Activated naive CD4-positive, alpha-beta T cell treated with anti-CD3 and anti-CD28 coated beads for 36 hours (primary cell): ENCODE measurements around the gene WWP2. TPM values are rescaled to one million over a fixed set of nuclear protein-coding genes. Genes with fewer than 3 reads are reported as not detected.
"Not testable (repeated sequence)": the region's sequence is repeated elsewhere in the genome, so short reads cannot be mapped to it uniquely, and the experiment has no call there.

Source experiments
- CTCF ChIA-PET: fragments of 350-600 bp; sonication (Branson Sonifier 250); formaldehyde crosslinking; loops from one replicate; lab custom pipeline; 2021; ENCODE audit warnings: antibody characterized with exemption; lab: Charles Lee
- DNase-seq: peaks from one replicate; pipeline ENCODE4 v3.0.0-alpha.2; 2020
- H3K27ac Mint-ChIP-seq: one replicate; pipeline ENCODE4 v1.8.0; 2021; ENCODE audit warnings: mild to moderate bottlenecking, mixed read lengths
- H3K27me3 Mint-ChIP-seq: one replicate; pipeline ENCODE4 v1.8.0; 2021; ENCODE audit warnings: low read depth, mixed read lengths
- H3K36me3 Mint-ChIP-seq: one replicate; pipeline ENCODE4 v1.8.0; 2021; ENCODE audit warnings: low read depth, mixed read lengths
- H3K4me1 Mint-ChIP-seq: one replicate; pipeline ENCODE4 v1.8.0; 2021; ENCODE audit warnings: low read depth, mixed read lengths
- H3K4me3 Mint-ChIP-seq: one replicate; pipeline ENCODE4 v1.8.0; 2021; ENCODE audit warnings: mild to moderate bottlenecking, moderate library complexity, mixed read lengths
- H3K9me3 Mint-ChIP-seq: one replicate; pipeline ENCODE4 v1.8.0; 2021; ENCODE audit warnings: mixed read lengths
- intact Hi-C: fragments of 100-400 bp; cut with micrococcal nuclease; formaldehyde crosslinking; loops from one replicate; pipeline ENCODE4 v1.15.1; 2023
- total RNA-seq, 2 experiments: library from RNA; stranded (reverse); gene quantifications; one replicate each; pipeline ENCODE4 v1.2.3, GENCODE V29; 2021

WWP2 gene
- total RNA-seq, 2 experiments from 2014 or later = 27.7 to 32.3 TPM

DNA sequence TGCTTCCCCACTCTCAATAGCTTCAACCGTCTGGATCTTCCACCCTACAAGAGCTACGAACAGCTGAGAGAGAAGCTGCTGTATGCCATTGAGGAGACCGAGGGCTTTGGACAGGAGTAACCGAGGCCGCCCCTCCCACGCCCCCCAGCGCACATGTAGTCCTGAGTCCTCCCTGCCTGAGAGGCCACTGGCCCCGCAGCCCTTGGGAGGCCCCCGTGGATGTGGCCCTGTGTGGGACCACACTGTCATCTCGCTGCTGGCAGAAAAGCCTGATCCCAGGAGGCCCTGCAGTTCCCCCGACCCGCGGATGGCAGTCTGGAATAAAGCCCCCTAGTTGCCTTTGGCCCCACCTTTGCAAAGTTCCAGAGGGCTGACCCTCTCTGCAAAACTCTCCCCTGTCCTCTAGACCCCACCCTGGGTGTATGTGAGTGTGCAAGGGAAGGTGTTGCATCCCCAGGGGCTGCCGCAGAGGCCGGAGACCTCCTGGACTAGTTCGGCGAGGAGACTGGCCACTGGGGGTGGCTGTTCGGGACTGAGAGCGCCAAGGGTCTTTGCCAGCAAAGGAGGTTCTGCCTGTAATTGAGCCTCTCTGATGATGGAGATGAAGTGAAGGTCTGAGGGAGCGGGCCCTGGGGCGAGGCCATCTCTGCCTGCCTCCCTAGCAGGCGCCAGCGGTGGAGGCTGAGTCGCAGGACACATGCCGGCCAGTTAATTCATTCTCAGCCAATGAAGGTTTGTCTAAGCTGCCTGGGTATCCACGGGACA is 177.9 kb downstream of the WWP2 start:
- no peak overlapping the region for H3K4me3 Mint-ChIP-seq
- intact Hi-C loops = no loop called here
- peaks cover 7% of the 10 kb centered on the region for H3K36me3 Mint-ChIP-seq
- no peak overlapping the region for H3K27ac Mint-ChIP-seq
- no peaks in the 10 kb centered on the region for H3K27me3 Mint-ChIP-seq
- H3K4me1 Mint-ChIP-seq = no peaks in the 10 kb centered on the region
- no peak for DNase-seq
- H3K9me3 Mint-ChIP-seq = no peaks in the 10 kb centered on the region
- CTCF ChIA-PET = interaction anchor here (3.7 kb wide), 1 partner anchor 10 kb away, joined by 22 read pairs; no protein-coding TSS in a partner anchor

DNA sequence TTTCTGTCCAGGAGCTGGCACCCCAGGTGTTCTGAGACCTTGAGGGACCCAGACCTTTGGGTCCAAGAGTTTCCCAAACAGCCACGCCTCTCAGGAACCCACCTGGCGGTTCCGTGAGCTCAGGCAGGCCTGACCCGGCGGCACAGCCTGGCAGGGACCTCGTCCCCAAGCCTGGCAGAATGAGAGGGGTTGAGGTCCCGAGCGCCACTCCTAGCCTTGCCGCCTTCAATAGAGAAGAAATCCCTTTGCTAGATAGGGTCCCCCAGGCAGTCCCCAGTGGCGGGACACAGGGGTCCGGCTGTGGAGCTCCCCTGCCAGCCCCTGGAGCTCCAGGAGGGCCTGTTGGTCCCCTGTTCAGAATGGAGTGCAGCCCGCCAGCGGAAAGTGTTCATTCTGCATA is 178.5 kb downstream of the WWP2 start:
- CTCF ChIA-PET = interaction anchor here (1.2 to 3.7 kb wide), 2 partner anchors 11 to 144 kb away, joined by 3 to 22 read pairs; no protein-coding TSS in a partner anchor
- Mint-ChIP-seq H3K4me1 (no peaks in the 10 kb centered on the region), H3K27me3 (no peaks in the 10 kb centered on the region), H3K36me3 (peaks cover 7% of the 10 kb centered on the region), H3K9me3 (no peaks in the 10 kb centered on the region), H3K4me3 (no peak overlapping the region), H3K27ac (no peak overlapping the region)
- no peak for DNase-seq
- intact Hi-C loops = no loop called here

DNA sequence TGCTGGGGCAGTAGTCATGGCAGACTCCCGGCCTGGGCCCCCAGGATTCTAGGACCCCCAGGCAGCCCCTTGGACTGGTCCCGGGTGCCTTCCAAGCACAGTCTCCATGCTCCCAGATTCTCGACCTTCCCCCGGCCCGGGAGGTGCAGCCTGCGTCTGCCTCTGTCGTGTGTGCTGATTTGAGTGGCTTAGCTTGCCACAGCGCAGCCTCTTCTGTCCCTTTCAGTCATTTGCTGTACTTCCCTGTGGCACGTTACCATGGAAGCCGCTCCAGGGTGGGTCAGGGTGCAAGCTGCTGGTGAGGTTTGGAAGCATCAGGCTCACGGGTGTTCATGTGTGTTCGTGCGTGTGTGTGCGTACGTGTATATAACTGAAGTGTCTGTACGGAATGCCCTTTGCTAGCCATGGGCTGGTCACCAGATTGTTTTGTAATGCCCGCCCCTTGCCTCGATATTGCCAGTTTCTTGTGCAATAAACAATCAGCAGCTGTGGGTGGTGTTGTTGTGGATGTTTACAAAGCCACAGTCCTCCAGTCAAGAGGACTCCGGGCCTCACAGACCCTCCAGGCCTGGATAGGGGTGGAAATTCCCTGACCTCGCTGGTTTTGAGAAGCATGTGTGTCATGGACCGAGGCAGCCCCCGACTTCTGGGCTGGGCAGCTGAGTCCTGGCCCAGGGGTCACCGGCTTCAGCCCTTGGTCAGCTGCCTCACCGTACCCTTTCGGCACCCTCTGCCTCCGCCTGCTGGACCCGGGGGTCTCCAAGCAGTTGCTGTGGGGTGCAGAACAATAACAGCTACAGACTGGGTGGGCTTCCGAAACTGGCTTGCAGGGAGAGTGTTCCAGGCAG is 179.3 kb downstream of the WWP2 start:
- Mint-ChIP-seq H3K27me3 (no peaks in the 10 kb centered on the region), H3K27ac (no peak overlapping the region), H3K9me3 (no peaks in the 10 kb centered on the region), H3K4me1 (no peaks in the 10 kb centered on the region), H3K36me3 (peaks cover 3% of the 10 kb centered on the region), H3K4me3 (no peak overlapping the region)
- intact Hi-C loops = no loop called here
- CTCF ChIA-PET = interaction anchor here (1.2 to 3.7 kb wide), 2 partner anchors 11 to 144 kb away, joined by 3 to 22 read pairs; no protein-coding TSS in a partner anchor
- no peak for DNase-seq

DNA sequence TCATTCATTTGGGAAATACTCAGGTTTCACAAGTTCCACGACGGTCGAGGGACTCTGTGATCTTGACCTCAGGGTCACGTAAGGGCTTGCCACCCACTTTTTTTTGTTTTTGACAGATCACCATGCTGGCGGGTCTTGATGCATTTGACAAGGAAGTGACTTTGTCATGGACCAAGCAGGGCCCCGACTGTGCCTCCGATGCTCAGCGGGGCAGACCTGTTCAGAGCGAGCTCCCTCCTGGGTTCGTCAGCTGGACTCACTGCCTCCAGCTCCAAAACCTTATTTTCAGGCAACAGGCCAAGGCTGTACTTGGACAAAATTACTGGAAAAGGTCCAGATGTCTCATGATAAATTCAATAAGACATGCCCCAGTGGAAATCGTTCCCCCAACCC is 180.0 kb downstream of the WWP2 start:
- peaks cover 3% of the 10 kb centered on the region for H3K36me3 Mint-ChIP-seq
- H3K9me3 Mint-ChIP-seq = no peaks in the 10 kb centered on the region
- H3K27ac Mint-ChIP-seq = no peak overlapping the region
- intact Hi-C loops = no loop called here
- no peak overlapping the region for H3K4me3 Mint-ChIP-seq
- no peaks in the 10 kb centered on the region for H3K4me1 Mint-ChIP-seq
- no peaks in the 10 kb centered on the region for H3K27me3 Mint-ChIP-seq
- CTCF ChIA-PET = interaction anchor here (1.2 kb wide), 1 partner anchor 145 kb away, joined by 3 read pairs; no protein-coding TSS in a partner anchor
- DNase-seq = no peak

DNA sequence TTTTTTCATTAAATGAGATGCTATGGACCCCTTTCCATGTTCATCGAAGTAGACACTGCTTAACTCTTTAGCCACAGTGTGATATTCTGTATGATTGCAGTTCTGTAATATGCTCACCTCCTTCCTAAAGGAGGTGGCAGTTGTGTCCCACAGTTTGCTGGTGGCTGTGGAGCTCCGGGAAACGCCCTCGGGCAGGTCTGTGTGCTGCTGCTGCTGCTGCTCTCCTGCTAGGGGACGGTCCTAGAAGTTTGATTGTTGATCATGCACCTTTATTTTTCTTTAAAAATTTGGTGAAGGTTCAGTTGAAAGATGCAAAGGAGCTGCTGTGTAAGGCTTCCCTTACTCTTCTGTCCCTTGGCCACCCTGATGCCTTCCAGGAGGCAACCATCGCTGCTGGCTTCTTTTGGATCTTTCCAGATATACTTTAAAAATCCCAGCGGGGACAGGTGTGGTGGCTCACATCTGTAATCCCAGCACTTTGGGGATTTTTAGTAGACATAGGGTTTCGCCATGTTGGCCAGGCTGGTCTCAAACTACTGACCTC is 180.6 kb downstream of the WWP2 start:
- H3K27me3 Mint-ChIP-seq = no peaks in the 10 kb centered on the region
- H3K4me3 Mint-ChIP-seq = no peak overlapping the region
- DNase-seq = no peak
- H3K36me3 Mint-ChIP-seq = peaks cover 2% of the 10 kb centered on the region
- no peaks in the 10 kb centered on the region for H3K9me3 Mint-ChIP-seq
- CTCF ChIA-PET = no interaction called here
- no peak overlapping the region for H3K27ac Mint-ChIP-seq
- intact Hi-C loops = no loop called here
- H3K4me1 Mint-ChIP-seq = no peaks in the 10 kb centered on the region

DNA sequence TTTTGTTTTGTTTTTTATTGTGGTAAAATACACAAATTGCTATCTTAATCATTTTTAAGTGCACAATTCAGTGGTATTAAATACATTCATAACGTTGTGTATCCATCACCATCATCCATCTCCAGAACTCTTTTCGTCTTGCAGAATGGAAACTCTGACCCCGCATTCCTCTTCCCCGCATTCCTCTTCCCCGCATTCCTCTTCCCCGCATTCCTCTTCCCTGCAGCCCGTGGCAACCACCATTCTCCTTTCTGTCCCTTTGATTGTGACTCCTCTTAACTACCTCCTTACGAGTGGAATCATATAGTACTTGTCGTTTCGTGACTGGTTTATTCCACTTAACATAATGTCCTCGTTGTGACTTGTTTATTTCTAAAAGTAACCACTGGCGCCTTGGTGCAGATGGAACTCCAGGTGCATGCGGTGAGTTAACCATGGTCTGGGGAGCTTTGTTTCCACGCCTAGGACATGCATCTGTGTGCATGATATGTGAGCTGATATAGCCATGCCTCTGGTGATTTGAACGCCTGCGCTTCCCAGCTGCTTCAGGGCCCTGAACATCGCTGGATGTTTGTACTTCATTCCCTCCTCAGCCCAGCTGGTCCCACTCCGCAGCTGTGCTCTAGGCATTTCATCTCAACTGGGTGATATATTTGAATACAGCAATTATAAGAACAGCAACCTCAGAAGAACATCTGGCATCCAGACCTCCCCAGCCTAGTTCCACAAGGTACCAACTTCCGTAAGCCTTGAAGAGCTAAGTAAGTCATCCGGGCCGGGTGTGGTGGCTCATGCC is 181.3 kb downstream of the WWP2 start:
- intact Hi-C loops, CTCF ChIA-PET, H3K9me3 Mint-ChIP-seq, DNase-seq, H3K4me1 Mint-ChIP-seq, H3K27me3 Mint-ChIP-seq, H3K4me3 Mint-ChIP-seq, H3K27ac Mint-ChIP-seq, H3K36me3 Mint-ChIP-seq: not testable (repeated sequence)

DNA sequence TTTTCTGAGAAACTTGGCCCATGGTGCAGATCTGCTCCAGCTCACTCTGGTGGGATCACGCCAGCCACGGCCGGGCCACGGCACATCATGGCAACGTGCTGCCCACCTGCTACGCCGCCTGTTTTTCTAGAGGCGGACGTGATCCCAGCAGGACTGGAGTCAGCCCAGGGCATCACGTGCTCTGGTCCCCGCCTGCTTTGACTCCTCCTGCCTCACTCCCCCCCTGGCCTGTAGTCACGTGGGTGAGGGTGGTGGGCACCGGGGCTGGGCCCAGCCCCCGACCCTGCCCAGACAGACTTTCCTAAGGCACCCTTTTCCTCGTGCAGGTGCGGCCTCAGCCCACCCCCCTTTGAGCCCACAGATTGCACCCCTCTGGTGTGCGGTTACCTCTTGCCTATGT is 188.3 kb downstream of the WWP2 start:
- H3K4me3 Mint-ChIP-seq, H3K4me1 Mint-ChIP-seq, H3K27ac Mint-ChIP-seq, CTCF ChIA-PET, H3K36me3 Mint-ChIP-seq, intact Hi-C loops, H3K27me3 Mint-ChIP-seq, DNase-seq, H3K9me3 Mint-ChIP-seq: not testable (repeated sequence)

DNA sequence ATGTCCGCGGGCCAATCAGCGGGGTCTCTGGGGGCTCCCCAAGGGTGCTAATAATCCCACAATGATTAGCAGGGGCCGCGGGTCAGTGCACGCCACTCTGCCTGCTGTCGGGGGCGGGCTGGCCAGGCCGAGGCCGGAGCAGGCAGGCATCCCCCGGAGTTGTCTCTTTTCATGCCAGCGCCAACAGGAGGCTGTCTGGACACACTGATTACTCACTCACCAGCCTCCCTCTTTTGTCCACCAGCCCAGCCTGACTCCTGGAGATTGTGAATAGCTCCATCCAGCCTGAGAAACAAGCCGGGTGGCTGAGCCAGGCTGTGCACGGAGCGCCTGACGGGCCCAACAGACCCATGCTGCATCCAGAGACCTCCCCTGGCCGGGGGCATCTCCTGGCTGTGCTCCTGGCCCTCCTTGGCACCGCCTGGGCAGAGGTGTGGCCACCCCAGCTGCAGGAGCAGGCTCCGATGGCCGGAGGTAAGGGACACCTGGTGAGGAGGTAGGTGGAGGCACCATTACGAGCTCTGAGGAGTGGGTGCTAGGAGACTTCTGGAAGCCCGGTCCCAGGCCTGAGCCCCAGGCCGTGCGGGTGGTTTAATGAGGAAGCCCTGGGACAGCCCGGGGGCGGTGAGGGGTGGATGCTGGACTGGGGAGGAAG is 189.0 kb downstream of the WWP2 start, which contains the start of gene CLEC18A:
TSS of gene CLEC18A (plus strand) at position 318 of the 655 bp plus-strand sequence. CDS start at position 351, 33 bp downstream.
- intact Hi-C loops, H3K4me3 Mint-ChIP-seq, H3K4me1 Mint-ChIP-seq, H3K27me3 Mint-ChIP-seq, DNase-seq, CTCF ChIA-PET, H3K27ac Mint-ChIP-seq, H3K9me3 Mint-ChIP-seq, H3K36me3 Mint-ChIP-seq: not testable (repeated sequence)

DNA sequence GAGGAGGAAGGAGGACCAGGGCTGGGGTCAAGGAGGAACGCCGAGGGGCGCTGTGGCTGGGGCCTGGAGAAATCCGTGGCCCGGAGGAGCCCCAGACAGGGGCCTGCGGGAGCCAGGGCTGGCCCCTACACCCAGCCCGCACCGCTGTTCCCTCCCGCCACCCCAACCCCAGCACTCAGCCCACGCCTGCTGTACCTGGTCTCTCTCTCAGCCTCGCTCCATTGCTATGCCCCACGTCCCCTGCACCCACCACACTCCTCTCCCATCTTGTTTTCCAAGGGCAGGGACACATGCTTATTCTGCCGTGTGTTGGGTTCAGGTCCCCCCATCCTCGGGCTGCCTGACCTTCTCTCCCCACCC is 189.5 kb downstream of the WWP2 start:
- not testable (repeated sequence) for H3K27ac Mint-ChIP-seq, H3K4me1 Mint-ChIP-seq

DNA sequence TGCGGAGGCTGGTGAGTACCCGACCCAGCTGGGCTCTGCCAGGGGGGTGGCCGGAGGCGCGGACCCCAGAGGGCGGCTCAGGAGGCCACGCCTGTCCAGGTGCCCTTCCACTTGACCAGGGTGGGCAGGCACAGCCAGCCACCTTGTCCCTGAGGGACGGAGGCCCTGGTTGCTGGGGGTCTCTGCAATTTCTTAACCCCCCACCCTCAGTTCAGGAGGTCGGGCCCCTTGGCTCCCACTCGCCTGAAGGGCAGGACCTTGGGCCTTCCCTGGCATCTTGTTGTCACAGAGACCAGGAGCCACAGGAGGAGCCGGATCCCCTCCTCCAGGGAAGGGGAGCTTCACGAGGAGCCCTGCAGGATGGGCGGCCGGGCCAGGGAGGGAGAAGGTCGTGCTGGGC is 190.0 kb downstream of the WWP2 start:
- H3K27ac Mint-ChIP-seq, H3K4me1 Mint-ChIP-seq, intact Hi-C loops, H3K4me3 Mint-ChIP-seq, H3K36me3 Mint-ChIP-seq, DNase-seq, CTCF ChIA-PET, H3K27me3 Mint-ChIP-seq, H3K9me3 Mint-ChIP-seq: not testable (repeated sequence)

More for the DNA sequence above, 189.5 kb downstream of the WWP2 start:
- DNase-seq, CTCF ChIA-PET, H3K36me3 Mint-ChIP-seq, H3K27me3 Mint-ChIP-seq, H3K4me3 Mint-ChIP-seq, intact Hi-C loops, H3K9me3 Mint-ChIP-seq: not testable (repeated sequence)

DNA sequence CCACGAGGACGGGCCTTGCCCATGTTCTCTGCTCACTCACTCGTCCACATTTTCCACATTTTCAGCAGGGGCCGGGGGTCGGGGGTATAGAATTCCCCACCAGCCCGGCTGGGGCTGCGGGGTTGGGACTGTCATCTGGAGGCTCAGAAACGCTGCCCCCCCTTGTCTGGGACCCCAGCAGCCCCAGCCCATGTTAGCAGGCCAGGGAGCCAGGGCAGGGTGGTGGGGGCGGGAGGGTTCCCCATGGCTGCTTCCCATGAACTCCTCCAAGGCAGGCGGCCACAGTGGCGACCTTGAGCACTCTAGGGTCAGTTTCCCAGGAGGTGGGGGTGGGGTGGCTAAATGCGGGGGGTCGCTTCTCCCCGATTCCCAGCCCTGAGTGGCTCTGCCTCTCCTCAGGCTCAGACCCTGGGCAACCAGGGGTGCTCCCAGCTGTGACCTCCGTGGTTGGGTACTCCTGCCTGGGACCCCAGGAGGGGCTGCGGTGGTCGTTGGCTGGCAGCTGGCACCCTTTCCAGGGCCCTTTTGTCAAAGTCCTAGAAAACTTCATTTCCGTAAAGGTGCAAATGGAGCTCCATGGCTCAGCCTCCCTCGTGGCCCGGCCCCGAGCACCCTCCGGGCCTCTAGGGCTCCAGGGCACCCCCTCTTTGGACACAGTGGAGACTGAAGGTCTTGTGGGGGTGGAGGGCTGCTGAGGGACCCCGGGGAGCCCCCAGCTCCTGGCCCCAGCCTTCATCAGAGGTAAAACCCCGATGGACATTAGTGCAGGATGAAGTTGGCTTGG is 190.6 kb downstream of the WWP2 start:
- CTCF ChIA-PET, H3K9me3 Mint-ChIP-seq: not testable (repeated sequence)

More for the DNA sequence above, 190.6 kb downstream of the WWP2 start:
- H3K27ac Mint-ChIP-seq, intact Hi-C loops, H3K27me3 Mint-ChIP-seq, DNase-seq, H3K4me1 Mint-ChIP-seq, H3K4me3 Mint-ChIP-seq, H3K36me3 Mint-ChIP-seq: not testable (repeated sequence)
